Cardiac fibroblast (primary cell): ENCODE results near the gene GP9.
A peak's percentile ranks its signal among the peaks of the same experiment; 100 is the strongest.

Source experiments
- DNase-seq, 2 donors: peaks; one replicate each; pipeline versions ENCODE4 v3.0.0 to v3.0.0-alpha.2; 2010; ENCODE audit warnings: low read depth in 2 of 2
- H3K4me3 ChIP-seq, 2 donors: replicated peaks in 1 of 2; 1 replicate in 1 of 2; 2 replicates in 1 of 2; pipeline ENCODE4 v1.5.1; 2011; ENCODE audit warnings: low read depth in 2 of 2, low read length in 2 of 2, mild to moderate bottlenecking in 2 of 2, moderate library complexity in 1 of 2
- TF ChIP-seq, protein P1 (sequence below): IDR thresholded peaks from one replicate; pipeline ENCODE4 v1.5.1; 2011; ENCODE audit warnings: low read depth, mild to moderate bottlenecking, low read length, inconsistent platforms

The GP9 gene

GRCh38 chr3:129022114-129023007 lies 38.2 kb upstream of the GP9 start:
- TF ChIP-seq, protein P1, sequence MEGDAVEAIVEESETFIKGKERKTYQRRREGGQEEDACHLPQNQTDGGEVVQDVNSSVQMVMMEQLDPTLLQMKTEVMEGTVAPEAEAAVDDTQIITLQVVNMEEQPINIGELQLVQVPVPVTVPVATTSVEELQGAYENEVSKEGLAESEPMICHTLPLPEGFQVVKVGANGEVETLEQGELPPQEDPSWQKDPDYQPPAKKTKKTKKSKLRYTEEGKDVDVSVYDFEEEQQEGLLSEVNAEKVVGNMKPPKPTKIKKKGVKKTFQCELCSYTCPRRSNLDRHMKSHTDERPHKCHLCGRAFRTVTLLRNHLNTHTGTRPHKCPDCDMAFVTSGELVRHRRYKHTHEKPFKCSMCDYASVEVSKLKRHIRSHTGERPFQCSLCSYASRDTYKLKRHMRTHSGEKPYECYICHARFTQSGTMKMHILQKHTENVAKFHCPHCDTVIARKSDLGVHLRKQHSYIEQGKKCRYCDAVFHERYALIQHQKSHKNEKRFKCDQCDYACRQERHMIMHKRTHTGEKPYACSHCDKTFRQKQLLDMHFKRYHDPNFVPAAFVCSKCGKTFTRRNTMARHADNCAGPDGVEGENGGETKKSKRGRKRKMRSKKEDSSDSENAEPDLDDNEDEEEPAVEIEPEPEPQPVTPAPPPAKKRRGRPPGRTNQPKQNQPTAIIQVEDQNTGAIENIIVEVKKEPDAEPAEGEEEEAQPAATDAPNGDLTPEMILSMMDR = no peak
- H3K4me3 ChIP-seq = no peak overlapping the region
- DNase-seq = peak; percentile 34 to 77

DNA sequence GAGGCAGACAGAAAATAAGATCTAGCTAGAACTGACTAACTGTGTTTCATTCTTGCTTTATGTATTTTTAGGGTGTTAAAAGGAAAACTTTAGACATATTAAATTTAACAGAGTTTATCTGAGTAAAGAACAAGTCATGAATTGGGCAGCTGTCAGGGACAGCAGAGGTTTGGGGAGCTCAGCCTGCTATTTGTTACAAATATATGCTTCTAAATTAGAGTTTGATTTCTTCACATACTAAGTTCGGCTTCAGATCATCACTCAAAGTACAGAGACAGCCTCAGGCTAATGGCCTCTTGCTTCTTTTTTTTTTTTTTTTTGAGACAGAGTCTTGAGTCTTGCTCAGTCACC lies 37.6 kb upstream of the GP9 start:
- TF ChIP-seq, protein P1 = no peak
- no peak overlapping the region for H3K4me3 ChIP-seq
- DNase-seq = no peak

DNA sequence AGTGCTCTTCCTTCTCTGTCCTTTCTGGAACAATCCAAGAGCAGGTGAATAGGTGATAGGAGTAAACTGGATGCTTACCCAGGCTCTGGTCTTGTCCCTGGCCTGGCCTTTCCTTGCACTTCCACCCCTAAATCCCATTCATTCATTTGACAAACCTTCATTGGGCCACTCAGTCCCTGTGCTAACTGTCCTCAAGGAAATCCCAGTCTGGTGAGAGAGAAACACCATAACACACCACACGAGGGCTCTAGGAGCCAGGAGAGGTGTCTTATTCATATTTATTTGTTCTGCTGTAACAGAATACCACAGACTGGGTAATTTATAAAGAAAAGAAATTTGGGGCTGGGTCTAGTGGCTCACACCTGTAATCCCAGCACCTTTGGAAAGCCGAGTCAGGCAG lies 36.7 kb upstream of the GP9 start:
- H3K4me3 ChIP-seq = no peak overlapping the region
- DNase-seq = peak in 1 of 2 donors; percentile 40
- TF ChIP-seq, protein P1 = peak; percentile 23

DNA sequence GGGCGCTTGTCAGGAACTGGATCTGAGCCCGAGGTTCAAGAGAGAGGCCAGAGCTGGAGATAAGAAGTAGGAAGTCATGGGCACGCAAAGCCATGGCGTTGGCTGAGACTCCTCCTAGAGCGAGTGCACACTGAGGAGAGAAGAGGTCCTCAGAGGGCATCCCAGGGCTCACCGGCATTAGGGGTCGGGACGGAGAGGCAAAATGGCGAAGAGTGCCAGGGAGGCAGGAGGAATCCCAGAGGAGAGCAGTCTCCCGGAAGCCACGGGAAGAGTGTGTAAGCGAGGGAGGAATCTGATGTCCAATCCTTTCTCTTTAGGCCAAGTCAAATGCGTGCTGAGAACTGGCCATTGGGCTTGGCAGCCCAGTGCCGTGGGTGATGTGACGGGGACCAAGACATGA lies 35.5 kb upstream of the GP9 start:
- TF ChIP-seq, protein P1 = no peak
- no peak overlapping the region for H3K4me3 ChIP-seq
- no peak for DNase-seq

DNA sequence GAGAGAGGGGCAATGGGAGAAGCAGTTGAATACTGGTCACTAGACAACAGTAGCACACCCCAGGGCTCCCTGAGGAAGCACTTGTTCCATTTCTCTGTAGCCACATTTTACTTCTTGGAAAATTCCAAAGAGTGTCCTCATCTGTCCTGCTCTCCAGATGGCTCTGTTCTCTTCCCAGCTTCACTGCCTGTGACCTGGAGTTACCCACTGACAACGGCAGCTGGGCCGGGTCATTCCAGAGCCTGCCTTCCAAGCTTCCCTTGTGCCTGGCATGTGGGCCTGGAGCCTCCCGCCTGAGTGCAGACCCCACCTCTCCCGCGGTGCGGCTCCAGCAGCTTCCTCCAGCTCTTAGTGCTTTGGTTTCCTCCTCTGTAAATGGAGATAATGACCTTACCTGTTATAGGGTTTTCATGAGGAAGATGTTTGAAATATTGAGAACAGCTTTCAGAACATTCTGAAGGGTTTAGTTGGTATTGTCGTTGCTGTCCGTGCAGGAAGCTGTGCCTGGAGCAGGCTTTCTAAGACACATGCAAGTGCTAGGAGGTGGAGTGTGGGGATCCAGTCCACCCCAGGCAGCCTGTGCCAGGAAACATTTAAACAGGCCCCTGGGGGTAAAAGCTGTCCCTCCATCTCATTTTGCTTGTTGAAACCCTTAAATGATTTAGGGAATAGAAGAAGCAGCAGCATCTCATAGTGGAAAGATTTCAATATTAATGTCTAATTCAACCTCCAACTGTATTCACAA lies 34.7 kb upstream of the GP9 start:
- TF ChIP-seq, protein P1 = no peak
- no peak overlapping the region for H3K4me3 ChIP-seq
- DNase-seq = no peak

- TF ChIP-seq, protein P1 = no peak
- peak overlapping the region; percentile 17 to 24 for H3K4me3 ChIP-seq
- DNase-seq = peak; percentile 67 to 82
Observed at GRCh38 chr3:129026728-129027543, 33.6 kb upstream of the GP9 start.
